HEK293T (cell line): ENCODE data around the gene CYB5R3.

Experiments
- CTCF ChIA-PET: fragments of 350-600 bp; formaldehyde crosslinking; extraction: SDS; loops from one replicate; lab custom pipeline; 2021; ENCODE audit warnings: antibody characterized with exemption, inconsistent platforms; lab: Yijun Ruan, JAX
- POLR2A ChIA-PET: fragments of 350-600 bp; formaldehyde crosslinking; extraction: SDS; loops from one replicate; lab custom pipeline; 2020; ENCODE audit warnings: antibody characterized with exemption, inconsistent platforms; lab: Yijun Ruan, JAX
- DNase-seq: peaks from one replicate; pipeline ENCODE4 v3.0.0; 2012; ENCODE audit warnings: mixed read lengths; ENCODE audit errors: extremely low spot score
- ARNT ChIP-seq: fragments of 450-650 bp; IDR thresholded peaks from 2 replicates; pipeline ENCODE4 v1.6.1; 2017; ENCODE audit warnings: mild to moderate bottlenecking
- BHLHE40 ChIP-seq: fragments of 450-650 bp; IDR thresholded peaks from 2 replicates; pipeline ENCODE4 v1.6.1; 2016; ENCODE audit warnings: mild to moderate bottlenecking, moderate library complexity, borderline replicate concordance
- CTBP1 ChIP-seq: fragments of 450-650 bp; IDR thresholded peaks from 2 replicates; pipeline ENCODE4 v1.6.1; 2016; ENCODE audit warnings: borderline replicate concordance
- ELF4 ChIP-seq: fragments of 450-650 bp; IDR thresholded peaks from 2 replicates; pipeline ENCODE4 v1.6.1; 2017; ENCODE audit warnings: antibody characterized with exemption
- FOXA1 ChIP-seq: fragments of 450-650 bp; IDR thresholded peaks from 2 replicates; pipeline ENCODE4 v1.6.1; 2016; ENCODE audit warnings: mild to moderate bottlenecking
- FOXK2 ChIP-seq: fragments of 450-650 bp; IDR thresholded peaks from 2 replicates; pipeline ENCODE4 v1.6.1; 2016; ENCODE audit warnings: mild to moderate bottlenecking
- FOXM1 ChIP-seq: fragments of 450-650 bp; IDR thresholded peaks from 2 replicates; pipeline ENCODE4 v1.6.1; 2017; ENCODE audit warnings: mild to moderate bottlenecking, borderline replicate concordance
- HDGF ChIP-seq: fragments of 450-650 bp; IDR thresholded peaks from 2 replicates; pipeline ENCODE4 v1.6.1; 2017; ENCODE audit warnings: antibody characterized with exemption, borderline replicate concordance
- L3MBTL2 ChIP-seq: fragments of 450-650 bp; conservative IDR thresholded peaks from 2 replicates; pipeline ENCODE4 v1.6.1; 2016; ENCODE audit warnings: mild to moderate bottlenecking
- LEF1 ChIP-seq: fragments of 450-650 bp; IDR thresholded peaks from 2 replicates; pipeline ENCODE4 v1.6.1; 2017; ENCODE audit warnings: mild to moderate bottlenecking, borderline replicate concordance
- NFRKB ChIP-seq: fragments of 450-650 bp; IDR thresholded peaks from 2 replicates; pipeline ENCODE4 v1.6.1; 2016; ENCODE audit warnings: mild to moderate bottlenecking, moderate library complexity
- PKNOX1 ChIP-seq: fragments of 450-650 bp; IDR thresholded peaks from 2 replicates; pipeline ENCODE4 v1.6.1; 2016
- SP1 ChIP-seq: fragments of 450-650 bp; IDR thresholded peaks from 2 replicates; pipeline ENCODE4 v1.6.1; 2017
- SUZ12 ChIP-seq: fragments of 450-650 bp; IDR thresholded peaks from 2 replicates; pipeline ENCODE4 v1.6.1; 2016; ENCODE audit warnings: mild to moderate bottlenecking
- TARDBP ChIP-seq: fragments of 450-650 bp; IDR thresholded peaks from 2 replicates; pipeline ENCODE4 v1.6.1; 2016
- ZNF384 ChIP-seq: fragments of 450-650 bp; IDR thresholded peaks from 2 replicates; pipeline ENCODE4 v1.6.1; 2016

CYB5R3 gene

GRCh38 chr22:42601879-42602465, 47.2 kb downstream of the CYB5R3 start:
- TF ChIP-seq FOXK2 (no peak), PKNOX1 (no peak), SUZ12 (no peak), CTBP1 (no peak), TARDBP (no peak), LEF1 (no peak), NFRKB (no peak), FOXA1 (no peak), ARNT (no peak), L3MBTL2 (no peak), BHLHE40 (no peak), HDGF (no peak), FOXM1 (no peak), ZNF384 (no peak)
- POLR2A ChIA-PET: no interaction called here
- no peak for DNase-seq
- CTCF ChIA-PET: no interaction called here

- TF ChIP-seq FOXA1: no peak
- TF ChIP-seq ELF4: no peak
- no peak for TF ChIP-seq NFRKB
- TF ChIP-seq FOXM1: no peak
- CTCF ChIA-PET: no interaction called here
- POLR2A ChIA-PET: interaction anchor here (1.2 to 4.7 kb wide), 2 partner anchors 15 to 18 kb away, joined by 4 to 20 read pairs; partner anchors contain the start of gene POLDIP3
- no peak for DNase-seq
Observed at GRCh38 chr22:42596863-42597530, 52.2 kb downstream of the CYB5R3 start.

- ChIA-PET CTCF (interaction anchor here (1.3 to 1.8 kb wide), 2 partner anchors 11 to 14 kb away, joined by 3 to 4 read pairs; no protein-coding TSS in a partner anchor), POLR2A (interaction anchor here (4.7 kb wide), 1 partner anchor 19 kb away, joined by 20 read pairs; the partner anchor contains the start of gene POLDIP3)
- DNase-seq: no peak
- TF ChIP-seq LEF1 (no peak), NFRKB (no peak), ARNT (no peak), FOXM1 (no peak), SP1 (no peak), FOXA1 (no peak), TARDBP (no peak), FOXK2 (no peak), PKNOX1 (no peak), CTBP1 (no peak), ZNF384 (no peak), SUZ12 (no peak), ELF4 (no peak)
Observed at GRCh38 chr22:42596336-42596735, 52.9 kb downstream of the CYB5R3 start.

GRCh38 chr22:42595434-42595833, 53.8 kb downstream of the CYB5R3 start:
- CTCF ChIA-PET: interaction anchor here (1.3 to 1.8 kb wide), 2 partner anchors 10 to 13 kb away, joined by 3 to 4 read pairs; no protein-coding TSS in a partner anchor
- TF ChIP-seq FOXK2 (no peak), NFRKB (no peak), FOXA1 (no peak), ARNT (no peak), PKNOX1 (no peak), CTBP1 (no peak)
- no peak for DNase-seq
- POLR2A ChIA-PET: interaction anchor here (4.7 kb wide), 1 partner anchor 19 kb away, joined by 20 read pairs; the partner anchor contains the start of gene POLDIP3

GRCh38 chr22:42591987-42592386, 57.2 kb downstream of the CYB5R3 start:
- TF ChIP-seq FOXM1: no peak
- TF ChIP-seq ARNT: no peak
- no peak for TF ChIP-seq ELF4
- no peak for TF ChIP-seq TARDBP
- no peak for TF ChIP-seq SUZ12
- no peak for TF ChIP-seq L3MBTL2
- no peak for TF ChIP-seq BHLHE40
- no peak for TF ChIP-seq ZNF384
- no peak for TF ChIP-seq SP1
- TF ChIP-seq FOXK2: no peak
- TF ChIP-seq NFRKB: no peak
- CTCF ChIA-PET: no interaction called here
- DNase-seq: no peak
- POLR2A ChIA-PET: interaction anchor here (1.5 kb wide), 1 partner anchor 23 kb away, joined by 4 read pairs; the partner anchor contains the start of gene POLDIP3

- CTCF ChIA-PET: no interaction called here
Observed at GRCh38 chr22:42587588-42588175, 61.5 kb downstream of the CYB5R3 start.

More at GRCh38 chr22:42587588-42588175, 61.5 kb downstream of the CYB5R3 start:
- no peak for DNase-seq
- TF ChIP-seq HDGF (no peak), LEF1 (no peak), SUZ12 (no peak), CTBP1 (no peak), ARNT (no peak), TARDBP (no peak), FOXK2 (no peak), NFRKB (no peak), L3MBTL2 (no peak), ELF4 (no peak)
- POLR2A ChIA-PET: no interaction called here
